ENCODE data around the gene SPATC1L. TPM values are rescaled to one million over a fixed set of nuclear protein-coding genes. Genes with fewer than 3 reads are reported as not detected.

The SPATC1L gene
- total and polyA plus RNA-seq, 4 experiments from 2014 or later: 6.0 to 6.9 (median 6.6) TPM

DNA sequence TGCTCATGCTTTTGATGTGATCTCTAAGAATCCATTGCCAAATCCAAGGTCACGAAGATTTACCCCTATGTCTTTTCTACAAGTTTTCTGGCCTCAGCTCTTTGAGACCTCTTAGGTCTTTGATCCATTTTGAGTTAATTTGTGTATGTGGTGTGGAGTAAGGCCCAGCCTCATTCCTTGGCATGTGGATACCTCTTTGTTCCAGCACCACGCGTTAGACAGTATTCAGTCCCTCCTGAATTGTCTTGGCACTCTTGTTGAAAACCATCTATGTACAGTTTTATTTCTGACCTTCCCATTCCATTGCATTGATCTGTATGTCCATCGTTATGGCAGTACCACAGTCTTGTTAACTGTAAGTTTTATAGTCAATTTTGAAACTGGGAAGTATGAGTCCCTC, 20.9 kb downstream of the SPATC1L start:
- POLR2A ChIA-PET (ENCODE audit: partially characterized antibody): no interaction called here
- Mint-ChIP-seq H3K27ac (peak overlapping the region in 2 of 7 donors; percentile 5 to 10), H3K36me3 (no peaks in the 10 kb centered on the region), H3K4me1 (no peaks in the 10 kb centered on the region), H3K27me3 (peaks cover 0 to 8% of the 10 kb centered on the region in 2 donors), H3K9me3 (no peaks in the 10 kb centered on the region), H3K4me3 (no peak overlapping the region)
- Histone ChIP-seq H3K36me3 (ENCODE audit: insufficient read depth, low read length) (no peaks in the 10 kb centered on the region), H3K4me3 (ENCODE audit: low read length in 2 of 2) (no peak overlapping the region), H3K27me3 (ENCODE audit: insufficient read depth, low read length) (no peaks in the 10 kb centered on the region), H3K4me1 (ENCODE audit: insufficient read depth, low read length) (no peaks in the 10 kb centered on the region), H3K27ac (ENCODE audit: low read depth, low read length) (no peak overlapping the region), H3K9me3 (ENCODE audit: control insufficient read depth in 1 of 2, low read length in 2 of 2) (no peaks in the 10 kb centered on the region)
- CTCF ChIA-PET (ENCODE audit: partially characterized antibody): no interaction called here
- DNase-seq: no peak
- intact Hi-C loops (cut with micrococcal nuclease): no loop called here

- Mint-ChIP-seq H3K27ac (no peak overlapping the region), H3K9me3 (peaks cover 0 to 2% (median 0%) of the 10 kb centered on the region in 8 donors), H3K4me3 (peak overlapping the region in 1 of 8 donors; percentile 31), H3K4me1 (no peaks in the 10 kb centered on the region), H3K36me3 (no peaks in the 10 kb centered on the region), H3K27me3 (peaks cover 0 to 8% of the 10 kb centered on the region in 2 donors)
- Histone ChIP-seq H3K4me3 (ENCODE audit: low read length in 2 of 2) (no peak overlapping the region), H3K36me3 (ENCODE audit: insufficient read depth, low read length) (no peaks in the 10 kb centered on the region), H3K4me1 (ENCODE audit: insufficient read depth, low read length) (no peaks in the 10 kb centered on the region), H3K27ac (ENCODE audit: low read depth, low read length) (no peak overlapping the region), H3K9me3 (ENCODE audit: control insufficient read depth in 1 of 2, low read length in 2 of 2) (no peaks in the 10 kb centered on the region), H3K27me3 (ENCODE audit: insufficient read depth, low read length) (no peaks in the 10 kb centered on the region)
- no peak for DNase-seq
- POLR2A ChIA-PET (ENCODE audit: partially characterized antibody): no interaction called here
- intact Hi-C loops (cut with micrococcal nuclease): no loop called here
- CTCF ChIA-PET (ENCODE audit: partially characterized antibody): no interaction called here
These were observed 22.3 kb downstream of the SPATC1L start for GRCh38 chr21:46161633-46162592.

DNA sequence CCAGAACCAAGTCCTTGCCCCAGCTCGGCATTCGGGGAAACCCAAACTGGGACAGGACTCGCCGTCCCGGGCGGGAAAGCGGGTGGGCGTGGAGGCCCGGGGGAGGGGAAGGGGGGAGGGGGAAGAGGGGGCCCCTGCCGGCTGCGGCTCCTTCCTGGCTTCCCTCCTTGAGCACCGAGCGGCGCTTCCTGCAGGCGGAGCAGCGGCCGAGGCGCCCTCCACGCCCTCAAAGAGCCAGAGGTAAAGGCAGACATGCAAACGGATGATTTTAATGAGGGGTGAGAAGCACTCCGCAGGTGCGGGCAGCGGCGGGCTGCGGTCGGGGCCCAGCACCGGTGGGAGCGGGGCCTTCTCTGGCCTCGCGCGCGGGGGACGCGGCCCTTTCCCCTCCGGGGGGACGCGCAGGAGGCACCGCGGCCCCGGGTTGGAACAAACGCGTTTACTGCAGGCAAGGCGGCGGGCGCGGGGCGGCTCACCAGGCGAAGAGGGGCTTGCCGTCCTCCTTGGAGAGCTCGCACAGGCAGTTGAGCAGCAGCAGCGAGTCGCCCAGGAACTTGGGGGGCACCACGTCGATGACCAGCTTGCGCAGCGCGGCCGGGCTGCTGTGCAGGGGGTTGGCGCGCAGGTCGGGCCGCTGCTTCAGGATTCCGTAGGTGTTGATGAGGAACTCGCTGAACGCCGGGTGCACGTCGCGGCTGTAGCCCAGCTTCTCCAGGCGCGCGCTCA, 23.2 kb downstream of the SPATC1L start:
- Mint-ChIP-seq H3K9me3 (peaks cover 0 to 2% (median 0%) of the 10 kb centered on the region in 8 donors), H3K4me3 (peak overlapping the region in 3 of 8 donors; percentile 31 to 65 (median 44))
- CTCF ChIA-PET (ENCODE audit: partially characterized antibody): no interaction called here

GRCh38 chr21:46160657-46160906, 23.7 kb downstream of the SPATC1L start:
- ChIA-PET CTCF (ENCODE audit: partially characterized antibody) (no interaction called here), POLR2A (ENCODE audit: partially characterized antibody) (no interaction called here)
- no peak for DNase-seq
- Histone ChIP-seq H3K27ac (ENCODE audit: low read depth, low read length) (no peak overlapping the region), H3K27me3 (ENCODE audit: insufficient read depth, low read length) (no peaks in the 10 kb centered on the region), H3K36me3 (ENCODE audit: insufficient read depth, low read length) (no peaks in the 10 kb centered on the region), H3K9me3 (ENCODE audit: control insufficient read depth in 1 of 2, low read length in 2 of 2) (no peaks in the 10 kb centered on the region), H3K4me1 (ENCODE audit: insufficient read depth, low read length) (no peaks in the 10 kb centered on the region), H3K4me3 (ENCODE audit: low read length in 2 of 2) (no peak overlapping the region)
- peaks cover 0 to 8% of the 10 kb centered on the region in 2 donors for H3K27me3 Mint-ChIP-seq
- H3K9me3 Mint-ChIP-seq: peaks cover 0 to 2% (median 0%) of the 10 kb centered on the region in 8 donors
- no peak overlapping the region for H3K27ac Mint-ChIP-seq
- intact Hi-C loops (cut with micrococcal nuclease): no loop called here
- no peaks in the 10 kb centered on the region for H3K4me1 Mint-ChIP-seq
- H3K4me3 Mint-ChIP-seq: no peak overlapping the region
- H3K36me3 Mint-ChIP-seq: no peaks in the 10 kb centered on the region

More for the DNA sequence above, 23.2 kb downstream of the SPATC1L start:
- Histone ChIP-seq H3K9me3 (ENCODE audit: control insufficient read depth in 1 of 2, low read length in 2 of 2) (no peaks in the 10 kb centered on the region), H3K4me3 (ENCODE audit: low read length in 2 of 2) (no peak overlapping the region), H3K27me3 (ENCODE audit: insufficient read depth, low read length) (no peaks in the 10 kb centered on the region), H3K27ac (ENCODE audit: low read depth, low read length) (no peak overlapping the region), H3K4me1 (ENCODE audit: insufficient read depth, low read length) (no peaks in the 10 kb centered on the region), H3K36me3 (ENCODE audit: insufficient read depth, low read length) (no peaks in the 10 kb centered on the region)
- no peaks in the 10 kb centered on the region for H3K4me1 Mint-ChIP-seq
- POLR2A ChIA-PET (ENCODE audit: partially characterized antibody): no interaction called here
- DNase-seq: peak in 1 of 5 donors; percentile 26
- no peaks in the 10 kb centered on the region for H3K36me3 Mint-ChIP-seq
- peaks cover 0 to 8% of the 10 kb centered on the region in 2 donors for H3K27me3 Mint-ChIP-seq
- H3K27ac Mint-ChIP-seq: no peak overlapping the region
- intact Hi-C loops (cut with micrococcal nuclease): no loop called here

DNA sequence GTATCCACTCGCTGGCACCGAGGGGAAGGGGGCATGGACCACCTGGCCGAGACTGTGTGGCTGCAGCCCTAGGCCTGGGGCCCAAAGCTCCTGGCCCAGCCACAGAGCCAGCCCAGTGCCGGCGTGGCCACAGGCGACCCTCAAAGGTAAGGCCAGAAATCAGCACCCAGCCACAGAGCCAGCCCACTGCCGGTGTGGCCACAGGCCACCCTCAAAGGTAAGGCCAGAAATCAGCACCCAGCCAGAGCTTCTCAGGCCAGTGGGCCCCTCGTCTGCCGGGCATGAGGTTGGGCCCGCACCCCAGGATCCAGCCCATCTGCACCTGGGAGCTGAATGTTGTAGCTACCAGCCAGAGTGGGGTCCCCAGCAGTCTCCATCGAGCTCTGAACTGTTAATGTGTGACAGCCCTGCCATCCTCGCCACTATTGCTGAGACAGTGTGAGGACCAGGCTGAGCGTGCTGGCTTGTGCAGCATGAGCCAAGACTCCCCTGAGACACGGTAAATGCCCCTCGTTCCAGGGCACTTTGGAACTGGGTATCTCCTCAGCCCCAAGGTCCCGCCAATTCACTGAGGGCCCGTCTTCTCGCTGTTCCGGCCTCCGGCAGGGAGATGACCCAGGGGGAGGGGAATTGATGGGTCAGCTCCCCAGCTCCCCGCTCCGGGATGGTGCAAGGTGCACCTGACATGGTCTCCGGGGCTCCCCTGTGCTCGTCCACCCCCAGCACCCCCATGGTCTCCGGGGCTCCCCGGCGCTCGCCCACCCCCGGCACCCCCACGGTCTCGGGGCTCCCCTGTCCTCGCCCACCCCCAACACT, 24.2 kb downstream of the SPATC1L start:
- Histone ChIP-seq H3K36me3 (ENCODE audit: insufficient read depth, low read length) (no peaks in the 10 kb centered on the region), H3K4me1 (ENCODE audit: insufficient read depth, low read length) (no peaks in the 10 kb centered on the region), H3K4me3 (ENCODE audit: low read length in 2 of 2) (no peak overlapping the region), H3K9me3 (ENCODE audit: control insufficient read depth in 1 of 2, low read length in 2 of 2) (no peaks in the 10 kb centered on the region), H3K27me3 (ENCODE audit: insufficient read depth, low read length) (no peaks in the 10 kb centered on the region), H3K27ac (ENCODE audit: low read depth, low read length) (no peak overlapping the region)
- no peaks in the 10 kb centered on the region for H3K4me1 Mint-ChIP-seq
- intact Hi-C loops (cut with micrococcal nuclease): no loop called here
- no peaks in the 10 kb centered on the region for H3K36me3 Mint-ChIP-seq
- H3K27ac Mint-ChIP-seq: peak overlapping the region in 1 of 7 donors; percentile 36
- peaks cover 0 to 2% (median 0%) of the 10 kb centered on the region in 8 donors for H3K9me3 Mint-ChIP-seq
- peaks cover 0 to 8% of the 10 kb centered on the region in 2 donors for H3K27me3 Mint-ChIP-seq
- no peak for DNase-seq
- POLR2A ChIA-PET (ENCODE audit: partially characterized antibody): no interaction called here
- CTCF ChIA-PET (ENCODE audit: partially characterized antibody): no interaction called here
- H3K4me3 Mint-ChIP-seq: no peak overlapping the region

DNA sequence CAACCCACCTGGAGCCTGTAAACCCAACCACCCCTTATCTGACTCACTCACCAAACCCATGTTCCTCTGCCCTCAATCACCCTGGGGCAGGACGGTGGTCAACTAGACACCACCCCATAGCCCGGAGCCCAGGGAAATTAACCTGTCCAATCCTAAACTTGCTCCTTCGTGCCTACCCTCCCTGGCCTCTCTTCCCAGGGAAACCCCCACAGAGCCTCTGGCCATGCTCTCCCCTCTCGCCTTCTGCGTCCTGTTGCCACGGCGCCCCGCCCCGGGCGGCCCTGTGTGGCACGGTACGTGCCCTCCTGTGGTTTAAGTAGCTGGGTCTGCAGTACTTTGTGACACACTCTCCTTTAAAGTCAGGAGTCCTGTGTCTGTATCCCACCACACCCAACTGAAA, 24.9 kb downstream of the SPATC1L start:
- no peaks in the 10 kb centered on the region for H3K4me1 Mint-ChIP-seq
- intact Hi-C loops (cut with micrococcal nuclease): no loop called here
- H3K9me3 ChIP-seq (ENCODE audit: control insufficient read depth in 1 of 2, low read length in 2 of 2): no peaks in the 10 kb centered on the region
- H3K4me3 Mint-ChIP-seq: no peak overlapping the region
- no peak overlapping the region for H3K4me3 ChIP-seq (ENCODE audit: low read length in 2 of 2)
- POLR2A ChIA-PET (ENCODE audit: partially characterized antibody): no interaction called here
- H3K27me3 ChIP-seq (ENCODE audit: insufficient read depth, low read length): no peaks in the 10 kb centered on the region
- no peaks in the 10 kb centered on the region for H3K36me3 Mint-ChIP-seq
- H3K27me3 Mint-ChIP-seq: peaks cover 0 to 6% of the 10 kb centered on the region in 2 donors
- no peak for DNase-seq
- CTCF ChIA-PET (ENCODE audit: partially characterized antibody): no interaction called here
- no peak overlapping the region for H3K27ac ChIP-seq (ENCODE audit: low read depth, low read length)
- no peaks in the 10 kb centered on the region for H3K4me1 ChIP-seq (ENCODE audit: insufficient read depth, low read length)
- H3K9me3 Mint-ChIP-seq: peaks cover 0 to 2% (median 0%) of the 10 kb centered on the region in 8 donors
- H3K36me3 ChIP-seq (ENCODE audit: insufficient read depth, low read length): no peaks in the 10 kb centered on the region
- H3K27ac Mint-ChIP-seq: no peak overlapping the region
